GM13977 (cell line): ENCODE results near the gene AACS.

Experiments
- DNase-seq: peaks from one replicate; pipeline ENCODE4 v3.0.0; 2012; ENCODE audit warnings: low spot score
- in situ Hi-C: fragments of 300-500 bp; cut with MboI; formaldehyde crosslinking; loops from one replicate; pipeline ENCODE4 v1.12.0; 2022; ENCODE audit warnings: low sequenced_read_pairs, low pct_unique_long_range_greater_than_20kb, mixed read lengths, inconsistent platforms; ENCODE audit not compliant: unreplicated experiment
- TF ChIP-seq, protein P1 (sequence below): IDR thresholded peaks from 2 replicates; pipeline ENCODE4 v1.5.1; 2012; ENCODE audit warnings: mild to moderate bottlenecking, control low read depth; ENCODE audit not compliant: insufficient read depth; ENCODE audit errors: extremely low read depth, missing control alignments

Gene AACS

DNA sequence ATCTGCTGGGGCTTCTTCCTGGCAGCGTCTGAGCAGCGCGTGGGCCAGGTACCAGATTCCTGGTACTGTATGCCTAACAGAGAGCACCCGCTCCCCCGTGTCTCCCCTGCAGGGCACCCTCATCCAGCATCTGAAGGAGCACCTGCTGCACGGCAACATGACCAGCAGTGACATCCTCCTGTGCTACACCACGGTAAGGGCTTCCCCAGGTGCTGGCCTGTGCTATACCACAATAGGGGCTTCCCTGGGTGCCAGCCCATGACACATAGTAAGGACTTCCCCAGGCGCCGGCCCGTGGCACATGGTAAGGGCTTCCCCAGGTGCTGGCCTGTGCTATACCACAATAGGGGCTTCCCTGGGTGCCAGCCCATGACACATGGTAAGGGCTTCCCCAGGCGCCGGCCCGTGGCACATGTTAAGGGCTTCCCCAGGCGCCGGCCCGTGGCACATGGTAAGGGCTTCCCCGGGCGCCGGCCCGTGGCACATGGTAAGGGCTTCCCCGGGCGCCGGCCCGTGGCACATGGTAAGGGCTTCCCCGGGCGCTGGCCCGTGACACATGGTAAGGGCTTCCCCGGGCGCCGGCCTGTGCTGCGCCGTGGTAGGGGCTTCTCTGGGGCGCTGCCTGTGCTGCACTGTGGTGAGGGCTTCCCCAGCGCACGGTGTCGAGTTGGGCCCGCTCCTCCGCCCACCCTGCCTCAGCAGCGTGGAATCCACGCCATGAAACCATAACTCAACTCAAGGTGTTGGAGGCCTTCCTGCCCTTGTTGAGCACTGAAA is 49.3 kb downstream of the AACS start:
- DNase-seq, result peak; percentile 58
- in situ Hi-C loops, result no loop called here
- TF ChIP-seq, protein P1, sequence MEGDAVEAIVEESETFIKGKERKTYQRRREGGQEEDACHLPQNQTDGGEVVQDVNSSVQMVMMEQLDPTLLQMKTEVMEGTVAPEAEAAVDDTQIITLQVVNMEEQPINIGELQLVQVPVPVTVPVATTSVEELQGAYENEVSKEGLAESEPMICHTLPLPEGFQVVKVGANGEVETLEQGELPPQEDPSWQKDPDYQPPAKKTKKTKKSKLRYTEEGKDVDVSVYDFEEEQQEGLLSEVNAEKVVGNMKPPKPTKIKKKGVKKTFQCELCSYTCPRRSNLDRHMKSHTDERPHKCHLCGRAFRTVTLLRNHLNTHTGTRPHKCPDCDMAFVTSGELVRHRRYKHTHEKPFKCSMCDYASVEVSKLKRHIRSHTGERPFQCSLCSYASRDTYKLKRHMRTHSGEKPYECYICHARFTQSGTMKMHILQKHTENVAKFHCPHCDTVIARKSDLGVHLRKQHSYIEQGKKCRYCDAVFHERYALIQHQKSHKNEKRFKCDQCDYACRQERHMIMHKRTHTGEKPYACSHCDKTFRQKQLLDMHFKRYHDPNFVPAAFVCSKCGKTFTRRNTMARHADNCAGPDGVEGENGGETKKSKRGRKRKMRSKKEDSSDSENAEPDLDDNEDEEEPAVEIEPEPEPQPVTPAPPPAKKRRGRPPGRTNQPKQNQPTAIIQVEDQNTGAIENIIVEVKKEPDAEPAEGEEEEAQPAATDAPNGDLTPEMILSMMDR, result no peak

DNA sequence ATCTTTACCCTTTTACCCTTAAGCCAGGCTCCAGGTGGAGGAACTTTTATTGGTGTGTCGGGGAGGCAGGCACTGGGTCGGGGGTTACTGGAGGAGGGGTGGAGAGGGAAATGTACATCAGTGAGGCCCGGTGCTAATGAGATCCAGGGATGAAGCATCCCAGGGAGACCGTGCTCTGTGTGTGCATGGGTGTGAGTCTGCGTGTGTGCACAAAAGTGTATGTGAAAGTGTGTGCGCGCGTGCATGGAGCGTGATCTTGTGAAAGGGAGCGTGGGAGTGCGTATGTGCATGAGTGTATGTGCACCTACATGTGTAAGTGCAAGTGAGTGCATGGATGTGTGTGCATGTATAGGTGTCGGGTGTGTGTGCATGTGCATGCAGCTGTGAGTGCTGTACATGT is 55.3 kb downstream of the AACS start:
- no peak for DNase-seq
- in situ Hi-C loops, result no loop called here
- TF ChIP-seq, protein P1, result no peak

DNA sequence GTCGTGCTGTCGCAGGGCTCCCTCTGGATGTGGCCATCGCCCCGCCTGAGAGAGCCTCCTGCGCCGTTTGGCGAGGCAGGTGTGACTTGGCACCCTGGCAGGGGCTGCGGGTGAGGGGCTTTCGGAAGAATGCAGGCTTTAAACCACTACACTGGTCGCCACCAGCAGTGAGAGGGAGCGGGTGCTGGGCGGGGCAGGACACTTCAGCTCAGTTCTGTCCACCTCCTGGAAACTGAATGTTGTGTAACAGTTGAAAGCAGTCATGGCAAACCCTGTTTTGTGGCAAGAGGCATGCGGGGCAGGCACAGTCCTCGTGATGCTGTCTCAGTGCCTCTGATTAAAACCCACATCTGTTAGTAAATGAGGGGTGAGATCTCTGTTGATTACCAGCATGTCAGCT is 55.9 kb downstream of the AACS start:
- TF ChIP-seq, protein P1, result no peak
- DNase-seq, result no peak

DNA sequence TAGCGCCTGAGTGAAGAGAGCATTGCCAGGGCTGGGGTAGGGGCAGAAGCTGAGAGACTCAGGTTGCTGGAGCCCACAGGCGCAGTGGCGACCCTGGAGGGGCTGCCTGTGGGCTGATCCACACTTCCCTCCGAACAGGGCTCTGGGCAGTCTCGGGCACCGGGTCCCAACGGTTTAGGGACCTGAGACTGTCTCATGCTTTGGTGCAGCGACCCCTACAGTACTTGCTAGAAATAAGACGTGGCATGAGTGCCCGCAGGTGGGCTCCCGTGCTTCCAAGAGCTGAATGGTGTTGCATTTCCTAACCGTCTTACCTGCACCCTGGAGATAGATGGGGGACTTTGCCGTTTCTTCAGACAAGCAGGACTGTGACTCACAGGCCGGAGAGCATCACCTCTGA is 57.4 kb downstream of the AACS start:
- in situ Hi-C loops, result no loop called here
- DNase-seq, result no peak
- TF ChIP-seq, protein P1, result no peak

More for the DNA sequence above, 55.9 kb downstream of the AACS start:
- in situ Hi-C loops, result no loop called here

DNA sequence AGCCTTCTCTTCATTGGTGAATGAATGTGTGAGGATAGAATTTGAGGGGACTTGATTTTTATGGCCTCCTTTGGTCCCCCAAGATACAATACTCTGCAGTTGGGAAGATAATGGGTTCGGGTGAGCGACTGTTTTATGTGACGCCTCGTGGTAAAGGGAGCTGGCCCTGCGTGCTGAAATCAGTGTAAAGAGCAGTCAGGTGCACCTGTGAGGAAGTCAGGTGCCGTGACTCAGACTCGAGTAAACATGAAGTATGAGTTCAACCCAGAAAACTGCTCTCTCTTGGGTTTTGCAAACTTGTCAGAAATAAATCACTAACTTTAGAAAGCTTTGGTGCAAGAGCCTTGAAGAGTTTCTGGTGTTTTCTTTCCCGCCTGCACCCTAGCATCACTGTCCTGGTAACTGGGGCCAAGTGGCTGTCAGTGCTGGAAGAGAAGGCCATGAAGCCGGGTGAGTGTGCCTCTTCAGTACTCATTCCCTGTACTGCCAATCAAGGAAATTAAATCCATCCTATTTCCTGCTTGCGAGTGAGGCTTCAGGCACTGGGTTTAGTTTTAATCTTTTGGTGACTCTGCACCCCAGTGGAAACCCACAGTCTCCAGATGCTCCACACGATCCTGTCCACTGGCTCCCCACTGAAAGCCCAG is 59.2 kb downstream of the AACS start:
- TF ChIP-seq, protein P1, result no peak
- in situ Hi-C loops, result no loop called here
- no peak for DNase-seq

DNA sequence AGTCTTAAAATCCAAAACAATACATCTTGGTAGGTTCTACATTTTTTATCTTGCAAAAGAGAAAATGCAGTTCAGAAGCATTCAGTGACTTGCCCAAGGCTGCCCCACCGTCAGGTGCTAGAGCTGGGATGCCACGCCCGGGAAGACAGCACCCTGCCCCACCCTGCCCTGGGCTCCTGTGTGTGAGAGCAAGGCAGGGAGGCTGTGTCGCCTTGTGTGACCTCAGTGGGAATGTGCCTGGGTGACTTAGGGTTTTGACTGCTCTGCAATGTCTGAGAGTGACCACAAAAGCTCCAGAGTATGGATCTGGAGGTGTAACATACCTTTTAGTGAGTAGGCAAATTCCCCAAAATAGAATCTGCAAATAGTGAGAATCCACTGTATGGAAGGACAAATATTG is 60.0 kb downstream of the AACS start:
- no peak for DNase-seq
- TF ChIP-seq, protein P1, result no peak
- in situ Hi-C loops, result no loop called here
